Measurements from ENCODE around the gene FRS2. TPM values are rescaled to one million over a fixed set of nuclear protein-coding genes. Genes with fewer than 3 reads are reported as not detected.

The FRS2 gene
- total RNA-seq, 2 experiments from 2014 or later, result 21.7 to 24.9 TPM

DNA sequence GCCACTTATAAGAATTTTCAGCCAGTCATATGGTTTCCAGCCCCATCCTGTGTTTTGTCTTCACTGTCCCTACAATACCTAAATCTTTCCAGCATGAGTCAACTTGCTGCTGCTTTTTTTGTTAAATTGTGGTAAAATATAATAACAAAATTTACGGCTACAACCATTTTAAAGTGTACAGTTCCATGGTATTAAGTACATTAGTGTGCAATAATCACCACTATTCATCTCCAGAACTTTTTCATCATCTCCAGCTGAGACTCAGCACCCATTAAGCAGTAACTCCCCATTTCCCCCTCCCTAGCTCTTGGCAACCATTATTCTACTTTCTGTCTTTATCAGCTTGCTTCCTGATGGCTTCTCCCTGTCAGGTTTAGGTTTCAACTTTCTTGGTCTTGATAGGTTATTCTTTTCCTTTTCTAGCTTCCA is 39.1 kb downstream of the FRS2 start:
- no peak overlapping the region for H3K27ac Mint-ChIP-seq
- H3K27ac ChIP-seq (ENCODE audit: low read depth in 1 of 2, low read length in 2 of 2), result no peak overlapping the region
- H3K9me3 Mint-ChIP-seq, result no peaks in the 10 kb centered on the region
- no peaks in the 10 kb centered on the region for H3K36me3 Mint-ChIP-seq (ENCODE audit: low read depth)
- H3K27me3 Mint-ChIP-seq, result no peaks in the 10 kb centered on the region
- ChIA-PET CTCF (interaction anchor here (1.5 kb wide), 1 partner anchor 218 kb away, joined by 3 read pairs; no protein-coding TSS in a partner anchor), POLR2A (no interaction called here)
- H3K36me3 ChIP-seq (ENCODE audit: insufficient read depth, low read length), result no peaks in the 10 kb centered on the region
- TF ChIP-seq, protein P1, sequence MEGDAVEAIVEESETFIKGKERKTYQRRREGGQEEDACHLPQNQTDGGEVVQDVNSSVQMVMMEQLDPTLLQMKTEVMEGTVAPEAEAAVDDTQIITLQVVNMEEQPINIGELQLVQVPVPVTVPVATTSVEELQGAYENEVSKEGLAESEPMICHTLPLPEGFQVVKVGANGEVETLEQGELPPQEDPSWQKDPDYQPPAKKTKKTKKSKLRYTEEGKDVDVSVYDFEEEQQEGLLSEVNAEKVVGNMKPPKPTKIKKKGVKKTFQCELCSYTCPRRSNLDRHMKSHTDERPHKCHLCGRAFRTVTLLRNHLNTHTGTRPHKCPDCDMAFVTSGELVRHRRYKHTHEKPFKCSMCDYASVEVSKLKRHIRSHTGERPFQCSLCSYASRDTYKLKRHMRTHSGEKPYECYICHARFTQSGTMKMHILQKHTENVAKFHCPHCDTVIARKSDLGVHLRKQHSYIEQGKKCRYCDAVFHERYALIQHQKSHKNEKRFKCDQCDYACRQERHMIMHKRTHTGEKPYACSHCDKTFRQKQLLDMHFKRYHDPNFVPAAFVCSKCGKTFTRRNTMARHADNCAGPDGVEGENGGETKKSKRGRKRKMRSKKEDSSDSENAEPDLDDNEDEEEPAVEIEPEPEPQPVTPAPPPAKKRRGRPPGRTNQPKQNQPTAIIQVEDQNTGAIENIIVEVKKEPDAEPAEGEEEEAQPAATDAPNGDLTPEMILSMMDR (IDR thresholded peaks at IDR 0.05), result no peak
- H3K27me3 ChIP-seq (ENCODE audit: control insufficient read depth in 1 of 2, insufficient read depth in 2 of 2, low read length in 2 of 2), result no peaks in the 10 kb centered on the region
- DNase-seq, result no peak
- H3K4me1 Mint-ChIP-seq (ENCODE audit: low read depth), result peaks cover 85% of the 10 kb centered on the region
- H3K9me3 ChIP-seq (ENCODE audit: control insufficient read depth in 1 of 2, insufficient read depth in 1 of 2, low read length in 2 of 2), result no peaks in the 10 kb centered on the region
- H3K4me3 ChIP-seq (ENCODE audit: low read length), result no peak overlapping the region
- ATAC-seq (ENCODE audit: poor library complexity), result no peak
- intact Hi-C loops (cut with DNase I, micrococcal nuclease), result no loop called here
- H3K4me1 ChIP-seq (ENCODE audit: insufficient read depth, low read length), result no peaks in the 10 kb centered on the region
- H3K4me3 Mint-ChIP-seq, result no peak overlapping the region

GRCh38 chr12:69509904-69510827 is 40.0 kb downstream of the FRS2 start:
- CTCF ChIA-PET, result interaction anchor here (1.5 kb wide), 1 partner anchor 219 kb away, joined by 3 read pairs; no protein-coding TSS in a partner anchor
- Histone ChIP-seq H3K4me3 (ENCODE audit: low read length) (no peak overlapping the region), H3K27me3 (ENCODE audit: control insufficient read depth in 1 of 2, insufficient read depth in 2 of 2, low read length in 2 of 2) (no peaks in the 10 kb centered on the region), H3K9me3 (ENCODE audit: control insufficient read depth in 1 of 2, insufficient read depth in 1 of 2, low read length in 2 of 2) (no peaks in the 10 kb centered on the region), H3K36me3 (ENCODE audit: insufficient read depth, low read length) (no peaks in the 10 kb centered on the region), H3K4me1 (ENCODE audit: insufficient read depth, low read length) (no peaks in the 10 kb centered on the region), H3K27ac (ENCODE audit: low read depth in 1 of 2, low read length in 2 of 2) (no peak overlapping the region)
- H3K27ac Mint-ChIP-seq, result no peak overlapping the region
- H3K27me3 Mint-ChIP-seq, result no peaks in the 10 kb centered on the region
- H3K4me3 Mint-ChIP-seq, result no peak overlapping the region
- TF ChIP-seq, protein P1 (IDR thresholded peaks at IDR 0.05), result no peak
- no peaks in the 10 kb centered on the region for H3K36me3 Mint-ChIP-seq (ENCODE audit: low read depth)
- intact Hi-C loops (cut with DNase I, micrococcal nuclease), result no loop called here
- POLR2A ChIA-PET, result no interaction called here
- peaks cover 87% of the 10 kb centered on the region for H3K4me1 Mint-ChIP-seq (ENCODE audit: low read depth)
- DNase-seq (no peak), ATAC-seq (ENCODE audit: poor library complexity) (no peak)
- H3K9me3 Mint-ChIP-seq, result no peaks in the 10 kb centered on the region

- ATAC-seq (ENCODE audit: poor library complexity), result no peak
These were observed 40.8 kb downstream of the FRS2 start for GRCh38 chr12:69511016-69511415.

More at GRCh38 chr12:69511016-69511415, 40.8 kb downstream of the FRS2 start:
- no peaks in the 10 kb centered on the region for H3K27me3 ChIP-seq (ENCODE audit: control insufficient read depth in 1 of 2, insufficient read depth in 2 of 2, low read length in 2 of 2)
- no peaks in the 10 kb centered on the region for H3K36me3 ChIP-seq (ENCODE audit: insufficient read depth, low read length)
- no peaks in the 10 kb centered on the region for H3K9me3 ChIP-seq (ENCODE audit: control insufficient read depth in 1 of 2, insufficient read depth in 1 of 2, low read length in 2 of 2)
- no peak for DNase-seq
- intact Hi-C loops (cut with DNase I, micrococcal nuclease), result no loop called here
- H3K4me1 Mint-ChIP-seq (ENCODE audit: low read depth), result peaks cover 86% of the 10 kb centered on the region
- no peaks in the 10 kb centered on the region for H3K9me3 Mint-ChIP-seq
- TF ChIP-seq, protein P1 (IDR thresholded peaks at IDR 0.05), result no peak
- no peaks in the 10 kb centered on the region for H3K36me3 Mint-ChIP-seq (ENCODE audit: low read depth)
- no peak overlapping the region for H3K4me3 ChIP-seq (ENCODE audit: low read length)
- H3K27me3 Mint-ChIP-seq, result no peaks in the 10 kb centered on the region
- no peaks in the 10 kb centered on the region for H3K4me1 ChIP-seq (ENCODE audit: insufficient read depth, low read length)
- no peak overlapping the region for H3K27ac Mint-ChIP-seq
- CTCF ChIA-PET, result interaction anchor here (1.5 kb wide), 1 partner anchor 220 kb away, joined by 3 read pairs; no protein-coding TSS in a partner anchor
- H3K27ac ChIP-seq (ENCODE audit: low read depth in 1 of 2, low read length in 2 of 2), result no peak overlapping the region
- no peak overlapping the region for H3K4me3 Mint-ChIP-seq
- POLR2A ChIA-PET, result no interaction called here

Measured in CD4-positive, alpha-beta T cell (primary cell).